ENCODE results near the gene ZBTB22.
A peak's percentile ranks its signal among the peaks of the same experiment; 100 is the strongest.

Gene ZBTB22

GRCh38 chr6:33324125-33324524 lies 6.6 kb upstream of the ZBTB22 start:
- DNase-seq: no peak

- no peak for DNase-seq
Measured at GRCh38 chr6:33323623-33323948, 6.0 kb upstream of the ZBTB22 start.

GRCh38 chr6:33321227-33321626 lies 3.7 kb upstream of the ZBTB22 start:
- DNase-seq: no peak

- no peak for DNase-seq
Measured at GRCh38 chr6:33320315-33321181, 3.0 kb upstream of the ZBTB22 start.

- no peak for DNase-seq
Measured at GRCh38 chr6:33319939-33320314, 2.4 kb upstream of the ZBTB22 start.

- no peak for DNase-seq
Measured at GRCh38 chr6:33318426-33319073, 1.0 kb upstream of the ZBTB22 start.

- DNase-seq: no peak
Measured at GRCh38 chr6:33317419-33317668, 200 bp downstream of the ZBTB22 start.

- DNase-seq: no peak
Measured at GRCh38 chr6:33316603-33317418, 733 bp downstream of the ZBTB22 start.

- no peak for DNase-seq
Measured at GRCh38 chr6:33315793-33316602, 1.5 kb downstream of the ZBTB22 start.

- DNase-seq: peak; percentile 63
Measured at GRCh38 chr6:33314943-33315792, 2.4 kb downstream of the ZBTB22 start.

GRCh38 chr6:33314515-33314942 lies 3.0 kb downstream of the ZBTB22 start:
- peak; percentile 93 for DNase-seq

GRCh38 chr6:33313709-33314514 lies 3.6 kb downstream of the ZBTB22 start, which contains the start of gene TAPBP:
TAPBP (minus strand) TSS chr6:33314078; CDS start chr6:33314041, 37 bp downstream.
- DNase-seq: peak; percentile 95

GRCh38 chr6:33313105-33313708 lies 4.3 kb downstream of the ZBTB22 start:
- DNase-seq: peak; percentile 61

- peak; percentile 95 for DNase-seq
Measured at GRCh38 chr6:33312361-33313104, 5.0 kb downstream of the ZBTB22 start.

GRCh38 chr6:33306356-33306755 lies 11.2 kb downstream of the ZBTB22 start:
- no peak for DNase-seq

GRCh38 chr6:33305052-33305451 lies 12.5 kb downstream of the ZBTB22 start:
- DNase-seq: no peak

- no peak for DNase-seq
Measured at GRCh38 chr6:33304216-33304615, 13.3 kb downstream of the ZBTB22 start.

GRCh38 chr6:33301877-33302276 lies 15.7 kb downstream of the ZBTB22 start:
- no peak for DNase-seq

GRCh38 chr6:33299237-33299944 lies 18.2 kb downstream of the ZBTB22 start:
- DNase-seq: peak; percentile 93
